A172 (cell line): Measurements from ENCODE around the gene FGGY. TPM values are rescaled to one million over a fixed set of nuclear protein-coding genes. Genes with fewer than 3 reads are reported as not detected.
A peak's percentile ranks its signal among the peaks of the same experiment; 100 is the strongest.
"Not testable (repeated sequence)": the region's sequence is repeated elsewhere in the genome, so short reads cannot be mapped to it uniquely, and the experiment has no call there.

ENCODE experiments used
- DNase-seq: peaks from one replicate; pipeline ENCODE4 v3.0.0-alpha.2; 2015; ENCODE audit warnings: low spot score
- total RNA-seq: library from RNA; depleted of rRNA; stranded (reverse); fragments of >200 nt; shearing (Covaris generic); gene quantifications from 2 replicates; pipeline ENCODE4 v1.2.3, GENCODE V29; 2014

The FGGY gene
- total RNA-seq, 1 experiment from 2014 or later, result 15.3 TPM

- DNase-seq, result peak; percentile 21
Observed at GRCh38 chr1:59699227-59699847, 402.4 kb downstream of the FGGY start.

GRCh38 chr1:59701376-59701775 lies 404.5 kb downstream of the FGGY start:
- no peak for DNase-seq

GRCh38 chr1:59703226-59703917 lies 406.5 kb downstream of the FGGY start:
- DNase-seq, result peak; percentile 26

- no peak for DNase-seq
Observed at GRCh38 chr1:59703918-59704378, 407.1 kb downstream of the FGGY start.

- DNase-seq, result no peak
Observed at GRCh38 chr1:59704716-59705115, 407.8 kb downstream of the FGGY start.

- DNase-seq, result no peak
Observed at GRCh38 chr1:59705466-59706302, 408.8 kb downstream of the FGGY start.

GRCh38 chr1:59706303-59706599 lies 409.4 kb downstream of the FGGY start:
- DNase-seq, result no peak

- peak; percentile 84 for DNase-seq
Observed at GRCh38 chr1:59707178-59707791, 410.4 kb downstream of the FGGY start.

GRCh38 chr1:59709333-59709732 lies 412.4 kb downstream of the FGGY start:
- DNase-seq, result no peak

- DNase-seq, result not testable (repeated sequence)
Observed at GRCh38 chr1:59710920-59711319, 414.0 kb downstream of the FGGY start.

GRCh38 chr1:59714219-59714618 lies 417.3 kb downstream of the FGGY start:
- DNase-seq, result no peak

GRCh38 chr1:59714966-59715365 lies 418.1 kb downstream of the FGGY start:
- no peak for DNase-seq

- DNase-seq, result no peak
Observed at GRCh38 chr1:59716832-59717231, 419.9 kb downstream of the FGGY start.

- DNase-seq, result no peak
Observed at GRCh38 chr1:59718064-59718988, 421.4 kb downstream of the FGGY start.

GRCh38 chr1:59718989-59719360 lies 422.1 kb downstream of the FGGY start:
- DNase-seq, result no peak

- DNase-seq, result no peak
Observed at GRCh38 chr1:59720326-59721115, 423.6 kb downstream of the FGGY start.

GRCh38 chr1:59730302-59730701 lies 433.4 kb downstream of the FGGY start:
- DNase-seq, result no peak

- peak; percentile 83 for DNase-seq
Observed at GRCh38 chr1:59730759-59731478, 434.0 kb downstream of the FGGY start.

- DNase-seq, result no peak
Observed at GRCh38 chr1:59731591-59731990, 434.7 kb downstream of the FGGY start.
